Lower leg skin (tissue), 3 donors: ENCODE results near the gene SOCS7.

ENCODE experiments used
- CTCF ChIP-seq, 3 donors: fragments of 450-650 bp; IDR thresholded peaks; one replicate each; pipeline ENCODE4 v1.5.1; 2016; ENCODE audit warnings: antibody characterized with exemption in 3 of 3, mild to moderate bottlenecking in 3 of 3, moderate library complexity in 2 of 3
- POLR2A ChIP-seq, 2 donors: fragments of 450-650 bp; IDR thresholded peaks; one replicate each; pipeline ENCODE4 v1.6.1; 2016 to 2017; ENCODE audit warnings: antibody characterized with exemption in 2 of 2, mild to moderate bottlenecking in 1 of 2, moderate library complexity in 1 of 2

GRCh38 chr17:38425744-38426143 lies 74.1 kb downstream of the SOCS7 start:
- TF ChIP-seq CTCF (IDR thresholded peaks at IDR 0.05) (no peak), POLR2A (IDR thresholded peaks at IDR 0.05) (no peak)
